Tibial artery (tissue), 4 donors: ENCODE data around the gene MAK.
"Not testable (repeated sequence)": the region's sequence is repeated elsewhere in the genome, so short reads cannot be mapped to it uniquely, and the experiment has no call there.

Source experiments
- DNase-seq, 2 donors: peaks; one replicate each; pipeline ENCODE4 v3.0.0-alpha.2; 2019
- H3K27ac ChIP-seq, 2 donors: fragments of 200-600 bp; sonication (generic) in 1 of 2; 1 replicate in 1 of 2; 2 replicates in 1 of 2; pipeline ENCODE4 v1.5.1; 2018 to 2019; ENCODE audit warnings: mild to moderate bottlenecking in 1 of 2
- H3K27me3 ChIP-seq, 2 donors: fragments of 200-600 bp; sonication (generic) in 1 of 2; one replicate each; pipeline versions ENCODE4 v1.5.1 to v1.6.0; 2016 to 2019
- H3K36me3 ChIP-seq, 3 donors: fragments of 200-600 bp; sonication (generic) in 2 of 3; one replicate each; pipeline ENCODE4 v1.5.1; 2016 to 2019; ENCODE audit warnings: mild to moderate bottlenecking in 2 of 3
- H3K4me1 ChIP-seq, 4 donors: fragments of 200-600 bp; sonication (generic) in 2 of 4; 1 replicate in 3 of 4; 2 replicates in 1 of 4; pipeline ENCODE4 v1.5.1; 2016 to 2019
- H3K4me3 ChIP-seq, 2 donors: fragments of 200-600 bp; sonication (generic) in 1 of 2; 1 replicate in 1 of 2; 2 replicates in 1 of 2; pipeline ENCODE4 v1.5.1; 2018 to 2019; ENCODE audit warnings: mild to moderate bottlenecking in 2 of 2
- H3K9me3 ChIP-seq, 3 donors: fragments of 200-600 bp; sonication (generic) in 1 of 3; one replicate each; pipeline ENCODE4 v1.5.1; 2016 to 2019
- intact Hi-C: fragments of 100-400 bp; cut with DNase I; formaldehyde crosslinking; loops from one replicate; pipeline ENCODE4 v1.15.0; 2023; ENCODE audit warnings: low total_unique reads
- TF ChIP-seq, protein P1 (sequence below), 2 experiments: fragments of 200-600 bp in 1 of 2; fragments of 450-650 bp in 1 of 2; IDR thresholded peaks; one replicate each; pipeline ENCODE4 v1.5.1; 2017 to 2019; ENCODE audit warnings: antibody characterized with exemption in 2 of 2, mild to moderate bottlenecking in 1 of 2, moderate library complexity in 1 of 2

Gene MAK

DNA sequence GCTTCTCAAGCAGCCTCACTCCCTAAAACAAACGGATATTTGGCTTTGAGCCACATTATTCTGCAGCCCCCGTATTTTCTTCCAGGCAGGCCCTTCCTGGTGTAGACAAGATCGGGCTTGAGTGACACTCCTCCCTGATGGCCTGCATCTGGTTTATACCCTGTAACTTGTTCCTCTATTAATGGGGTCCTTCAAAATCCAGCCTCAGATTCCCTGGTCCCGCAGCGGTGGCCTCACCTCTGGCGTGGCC is 115.8 kb downstream of the MAK start:
- no peak for DNase-seq
- TF ChIP-seq, protein P1, sequence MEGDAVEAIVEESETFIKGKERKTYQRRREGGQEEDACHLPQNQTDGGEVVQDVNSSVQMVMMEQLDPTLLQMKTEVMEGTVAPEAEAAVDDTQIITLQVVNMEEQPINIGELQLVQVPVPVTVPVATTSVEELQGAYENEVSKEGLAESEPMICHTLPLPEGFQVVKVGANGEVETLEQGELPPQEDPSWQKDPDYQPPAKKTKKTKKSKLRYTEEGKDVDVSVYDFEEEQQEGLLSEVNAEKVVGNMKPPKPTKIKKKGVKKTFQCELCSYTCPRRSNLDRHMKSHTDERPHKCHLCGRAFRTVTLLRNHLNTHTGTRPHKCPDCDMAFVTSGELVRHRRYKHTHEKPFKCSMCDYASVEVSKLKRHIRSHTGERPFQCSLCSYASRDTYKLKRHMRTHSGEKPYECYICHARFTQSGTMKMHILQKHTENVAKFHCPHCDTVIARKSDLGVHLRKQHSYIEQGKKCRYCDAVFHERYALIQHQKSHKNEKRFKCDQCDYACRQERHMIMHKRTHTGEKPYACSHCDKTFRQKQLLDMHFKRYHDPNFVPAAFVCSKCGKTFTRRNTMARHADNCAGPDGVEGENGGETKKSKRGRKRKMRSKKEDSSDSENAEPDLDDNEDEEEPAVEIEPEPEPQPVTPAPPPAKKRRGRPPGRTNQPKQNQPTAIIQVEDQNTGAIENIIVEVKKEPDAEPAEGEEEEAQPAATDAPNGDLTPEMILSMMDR (IDR thresholded peaks at IDR 0.05), result no peak
- H3K27ac ChIP-seq, result peak overlapping the region; percentile 78 to 92
- no peaks in the 10 kb centered on the region for H3K27me3 ChIP-seq
- peaks cover 7 to 47% (median 27%) of the 10 kb centered on the region in 4 donors for H3K4me1 ChIP-seq
- intact Hi-C loops, result loop anchor here (1.0 to 2.0 kb wide), 2 partner anchors 25 to 28 kb away; partner anchors contain the start of genes C6orf52, PAK1IP1 and TMEM14B
- peak overlapping the region; percentile 71 to 73 for H3K4me3 ChIP-seq
- peaks cover 0 to 23% (median 6%) of the 10 kb centered on the region in 3 donors for H3K36me3 ChIP-seq
- H3K9me3 ChIP-seq, result no peaks in the 10 kb centered on the region

DNA sequence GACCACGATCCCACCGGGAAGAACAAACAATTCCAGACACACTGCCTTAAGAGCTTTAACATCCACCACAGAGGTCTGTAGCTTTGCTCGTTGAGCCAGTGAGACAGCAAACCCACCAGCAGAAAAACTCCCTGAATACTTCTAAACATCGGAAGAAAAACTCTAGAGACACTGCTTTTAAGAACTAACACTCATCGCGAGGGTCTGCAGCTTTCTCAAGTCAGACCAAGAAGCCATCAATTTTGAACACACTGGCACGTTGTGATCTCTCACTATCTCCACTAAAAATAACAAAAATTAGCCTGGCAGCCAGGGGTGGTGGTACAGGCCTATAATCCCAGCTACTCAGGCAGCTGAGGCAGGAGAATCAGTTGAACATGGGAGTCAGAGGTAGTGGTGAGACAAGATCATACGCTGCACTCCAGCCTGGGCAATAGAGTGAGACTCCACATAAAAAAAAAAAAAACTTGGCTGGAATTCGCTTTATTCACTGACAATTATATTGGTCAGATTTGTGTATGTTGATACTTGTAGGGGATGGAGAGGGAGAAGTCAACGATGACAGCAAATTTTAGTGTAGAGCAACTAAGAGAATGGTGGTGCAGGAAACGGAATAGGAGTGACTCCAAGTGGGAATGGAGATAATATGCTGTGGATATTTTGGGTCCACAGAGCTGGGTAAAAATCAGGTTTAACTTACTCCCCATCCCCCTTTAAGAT is 116.3 kb downstream of the MAK start:
- H3K4me1 ChIP-seq, result peaks cover 7 to 47% (median 27%) of the 10 kb centered on the region in 4 donors
- DNase-seq, result no peak
- intact Hi-C loops, result loop anchor here (1.0 to 2.0 kb wide), 2 partner anchors 25 to 27 kb away; partner anchors contain the start of genes C6orf52, PAK1IP1 and TMEM14B
- H3K27ac ChIP-seq, result peak overlapping the region; percentile 78 to 92
- H3K36me3 ChIP-seq, result peaks cover 0 to 18% (median 6%) of the 10 kb centered on the region in 3 donors
- H3K9me3 ChIP-seq, result no peaks in the 10 kb centered on the region
- TF ChIP-seq, protein P1 (IDR thresholded peaks at IDR 0.05), result no peak
- H3K27me3 ChIP-seq, result no peaks in the 10 kb centered on the region
- H3K4me3 ChIP-seq, result peak overlapping the region; percentile 71 to 73

DNA sequence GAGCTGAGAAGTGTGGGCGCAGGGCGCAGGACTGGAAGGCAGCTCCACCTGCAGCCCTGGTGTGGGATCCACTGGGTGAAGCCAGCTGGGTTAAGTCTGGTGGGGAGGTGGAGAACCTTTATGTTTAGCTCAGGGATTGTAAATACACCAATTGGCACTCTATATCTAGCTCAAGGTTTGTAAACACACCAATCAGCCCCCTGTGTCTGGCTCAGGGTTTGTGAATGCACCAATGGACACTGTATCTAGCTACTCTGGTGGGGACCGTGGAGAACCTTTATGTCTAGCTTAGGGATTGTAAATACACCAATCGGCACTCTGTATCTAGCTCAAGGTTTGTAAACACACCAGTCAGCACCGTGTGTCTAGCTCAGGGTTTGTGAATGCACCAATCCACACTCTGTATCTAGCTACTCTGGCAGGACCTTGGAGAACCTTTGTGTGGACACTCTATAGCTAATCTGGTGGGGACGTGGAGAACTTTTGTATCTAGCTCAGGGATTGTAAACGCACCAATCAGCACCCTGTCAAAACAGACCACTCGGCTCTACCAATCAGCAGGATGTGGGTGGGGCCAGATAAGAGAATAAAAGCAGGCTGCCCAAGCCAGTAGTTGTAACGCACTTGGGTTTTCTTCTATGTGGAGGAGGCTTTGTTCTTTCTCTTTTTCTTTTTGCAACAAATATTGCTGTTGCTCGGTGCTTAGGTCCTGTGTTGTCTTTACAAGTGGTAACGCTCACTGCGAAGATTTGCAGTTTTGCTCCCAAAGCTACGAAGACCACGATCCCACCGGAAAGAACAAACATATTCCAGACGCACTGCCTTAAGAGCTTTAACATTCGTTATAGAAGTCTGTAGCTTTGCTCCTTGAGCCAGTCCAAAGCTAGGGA is 117.1 kb downstream of the MAK start:
- H3K27ac ChIP-seq, result peak overlapping the region; percentile 79 to 83

DNA sequence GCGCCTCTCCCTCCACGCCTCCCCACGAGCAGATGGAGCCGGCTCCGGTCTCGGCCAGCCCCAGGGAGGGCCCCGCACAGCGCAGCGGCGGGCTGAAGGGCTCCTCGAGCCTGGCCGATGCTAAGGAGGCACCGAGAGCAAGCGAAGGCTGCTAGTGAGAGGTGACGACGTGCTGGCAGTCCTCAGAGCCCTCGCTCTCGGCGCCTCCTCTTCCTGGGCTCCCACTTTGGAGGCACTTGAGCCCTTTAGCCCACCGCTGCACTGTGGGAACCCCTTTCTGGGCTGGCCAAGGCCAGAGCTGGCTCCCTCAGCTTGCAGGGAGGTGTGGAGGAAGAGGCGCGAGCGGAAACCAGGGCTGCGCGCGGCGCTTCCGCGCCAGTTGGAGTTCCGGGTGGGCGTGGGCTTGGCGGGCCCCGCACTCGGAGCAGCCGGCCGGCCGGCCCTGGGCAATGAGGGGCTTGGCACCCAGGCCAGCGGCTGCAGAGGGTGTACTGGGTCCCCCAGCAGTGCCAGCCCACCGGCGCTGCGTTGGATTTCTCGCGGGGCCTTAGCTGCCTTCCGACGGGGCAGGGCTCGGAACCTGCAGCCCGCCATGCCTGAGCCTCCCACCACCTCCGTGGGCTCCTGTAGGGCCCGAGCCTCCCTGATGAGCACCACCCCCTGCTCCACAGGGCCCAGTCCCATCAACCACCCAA is 117.9 kb downstream of the MAK start:
- Histone ChIP-seq H3K4me1 (peaks cover 7 to 43% (median 25%) of the 10 kb centered on the region in 4 donors), H3K27ac (peak overlapping the region; percentile 79 to 83), H3K9me3 (no peaks in the 10 kb centered on the region), H3K36me3 (peaks cover 0 to 3% (median 2%) of the 10 kb centered on the region in 3 donors), H3K27me3 (no peaks in the 10 kb centered on the region), H3K4me3 (peak overlapping the region; percentile 59 to 67)
- peak in 1 of 2 donors; percentile 70 for DNase-seq
- intact Hi-C loops, result no loop called here
- TF ChIP-seq, protein P1 (IDR thresholded peaks at IDR 0.05), result no peak

More for the DNA sequence above, 117.1 kb downstream of the MAK start:
- Histone ChIP-seq H3K4me3 (peak overlapping the region; percentile 59 to 67), H3K36me3 (peaks cover 0 to 10% (median 6%) of the 10 kb centered on the region in 3 donors), H3K4me1 (peaks cover 7 to 47% (median 27%) of the 10 kb centered on the region in 4 donors)
- H3K27me3 ChIP-seq, intact Hi-C loops, H3K9me3 ChIP-seq, DNase-seq: not testable (repeated sequence)

DNA sequence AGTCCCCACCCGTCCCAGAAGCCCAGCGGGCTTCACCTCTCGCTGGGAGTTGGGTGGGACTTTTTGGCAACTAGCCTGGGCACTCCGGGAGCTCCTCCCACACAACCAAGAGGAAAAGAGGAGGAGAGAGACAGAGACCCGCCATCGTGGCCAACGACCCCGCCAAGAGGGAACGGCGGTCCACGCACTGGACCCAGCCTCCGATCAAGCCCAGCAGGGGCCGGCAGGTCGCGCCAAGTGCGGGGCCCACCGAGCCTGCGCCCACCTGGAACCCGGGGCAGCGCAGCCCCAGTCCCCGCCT is 118.4 kb downstream of the MAK start:
- intact Hi-C loops, result no loop called here
- H3K27ac ChIP-seq, result peak overlapping the region; percentile 79 to 83
- no peak for DNase-seq

More for the DNA sequence above, 118.4 kb downstream of the MAK start:
- no peaks in the 10 kb centered on the region for H3K27me3 ChIP-seq
- H3K36me3 ChIP-seq, result no peaks in the 10 kb centered on the region
- H3K4me3 ChIP-seq, result peak overlapping the region; percentile 59 to 67
- H3K9me3 ChIP-seq, result no peaks in the 10 kb centered on the region
- TF ChIP-seq, protein P1 (IDR thresholded peaks at IDR 0.05), result no peak
- H3K4me1 ChIP-seq, result peaks cover 7 to 40% (median 22%) of the 10 kb centered on the region in 4 donors
